ENCODE measurements around the gene CPM. TPM values are rescaled to one million over a fixed set of nuclear protein-coding genes. Genes with fewer than 3 reads are reported as not detected.

CPM gene
- total RNA-seq: 0.29 to 1.3 TPM (median 0.67 TPM) in 3 replicates
- long read RNA-seq, partial matches to known transcripts: 0 of 5 reads
- long read RNA-seq, other reads (novel, unspliced or antisense): 5 of 5 reads

- no peaks in the 10 kb centered on the region for H3K9me3 Mint-ChIP-seq (ENCODE audit: low read depth)
- H3K27ac Mint-ChIP-seq (ENCODE audit: unreplicated experiment): no peak within 1 kb of the TSS
- DNase-seq (ENCODE audit: low spot score): no peak
- H3K4me3 Mint-ChIP-seq (ENCODE audit: unreplicated experiment): peak within 1 kb of the TSS; percentile 66
- TF ChIP-seq, protein P1, sequence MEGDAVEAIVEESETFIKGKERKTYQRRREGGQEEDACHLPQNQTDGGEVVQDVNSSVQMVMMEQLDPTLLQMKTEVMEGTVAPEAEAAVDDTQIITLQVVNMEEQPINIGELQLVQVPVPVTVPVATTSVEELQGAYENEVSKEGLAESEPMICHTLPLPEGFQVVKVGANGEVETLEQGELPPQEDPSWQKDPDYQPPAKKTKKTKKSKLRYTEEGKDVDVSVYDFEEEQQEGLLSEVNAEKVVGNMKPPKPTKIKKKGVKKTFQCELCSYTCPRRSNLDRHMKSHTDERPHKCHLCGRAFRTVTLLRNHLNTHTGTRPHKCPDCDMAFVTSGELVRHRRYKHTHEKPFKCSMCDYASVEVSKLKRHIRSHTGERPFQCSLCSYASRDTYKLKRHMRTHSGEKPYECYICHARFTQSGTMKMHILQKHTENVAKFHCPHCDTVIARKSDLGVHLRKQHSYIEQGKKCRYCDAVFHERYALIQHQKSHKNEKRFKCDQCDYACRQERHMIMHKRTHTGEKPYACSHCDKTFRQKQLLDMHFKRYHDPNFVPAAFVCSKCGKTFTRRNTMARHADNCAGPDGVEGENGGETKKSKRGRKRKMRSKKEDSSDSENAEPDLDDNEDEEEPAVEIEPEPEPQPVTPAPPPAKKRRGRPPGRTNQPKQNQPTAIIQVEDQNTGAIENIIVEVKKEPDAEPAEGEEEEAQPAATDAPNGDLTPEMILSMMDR (IDR thresholded peaks at IDR 0.05): no peak
- peaks cover 7% of the 10 kb centered on the region for H3K4me1 Mint-ChIP-seq (ENCODE audit: low read depth)
- H3K36me3 Mint-ChIP-seq (ENCODE audit: low read depth): peaks cover 2% of the 10 kb centered on the region
- H3K27me3 Mint-ChIP-seq (ENCODE audit: low read depth): peaks cover 33% of the 10 kb centered on the region
Observed at GRCh38 chr12:68932961-68933893, at the start of gene CPM. TSS of gene CPM (minus strand) at chr12:68933171. CDS start at chr12:68932837, 334 bp downstream.

GRCh38 chr12:68981516-68981915 is 48.5 kb upstream of the CPM start:
- no peak for DNase-seq (ENCODE audit: low spot score)
- peaks cover 4% of the 10 kb centered on the region for H3K27me3 Mint-ChIP-seq (ENCODE audit: low read depth)
- H3K4me3 Mint-ChIP-seq (ENCODE audit: unreplicated experiment): no peak overlapping the region
- H3K4me1 Mint-ChIP-seq (ENCODE audit: low read depth): no peaks in the 10 kb centered on the region
- H3K36me3 Mint-ChIP-seq (ENCODE audit: low read depth): peaks cover 2% of the 10 kb centered on the region
- no peak overlapping the region for H3K27ac Mint-ChIP-seq (ENCODE audit: unreplicated experiment)
- H3K9me3 Mint-ChIP-seq (ENCODE audit: low read depth): peaks cover 12% of the 10 kb centered on the region
- TF ChIP-seq, protein P1 (IDR thresholded peaks at IDR 0.05): no peak

DNA sequence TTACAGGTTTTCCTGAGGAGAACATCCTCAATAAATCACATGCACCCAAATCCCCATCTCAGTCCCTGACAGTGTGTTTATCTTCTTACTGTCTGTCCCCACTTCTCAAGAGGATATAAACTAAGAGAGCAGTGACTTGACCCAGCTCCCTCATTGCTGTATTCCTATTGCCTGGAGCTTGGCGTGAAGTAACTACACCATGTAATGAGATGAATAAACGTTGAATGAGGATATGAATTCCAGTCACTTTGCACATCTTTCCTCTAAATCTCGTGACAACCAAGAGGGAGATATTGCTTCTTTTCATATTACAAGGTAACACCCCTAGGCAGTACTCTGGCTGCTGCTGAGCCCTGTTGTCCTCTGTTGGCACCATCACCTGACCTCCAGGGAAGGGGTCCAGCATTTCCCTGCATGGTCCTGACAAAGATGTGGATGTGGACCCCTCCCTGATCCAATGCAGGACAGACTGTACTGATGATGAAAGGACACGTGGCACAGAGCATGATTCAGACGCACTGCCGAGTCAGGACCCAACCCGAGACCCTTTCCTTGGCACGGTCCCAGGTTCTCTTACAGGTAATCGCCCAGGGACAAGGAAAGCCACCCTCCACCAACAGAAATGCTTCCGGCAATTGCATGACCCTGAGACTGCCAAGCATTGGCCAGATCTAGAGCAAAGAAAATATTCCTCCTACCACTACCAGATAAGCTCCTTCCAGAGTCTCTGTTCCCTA is 47.7 kb upstream of the CPM start:
- H3K9me3 Mint-ChIP-seq (ENCODE audit: low read depth): peaks cover 12% of the 10 kb centered on the region
- DNase-seq (ENCODE audit: low spot score): no peak
- H3K27ac Mint-ChIP-seq (ENCODE audit: unreplicated experiment): no peak overlapping the region
- H3K4me1 Mint-ChIP-seq (ENCODE audit: low read depth): no peaks in the 10 kb centered on the region
- H3K4me3 Mint-ChIP-seq (ENCODE audit: unreplicated experiment): no peak overlapping the region
- TF ChIP-seq, protein P1 (IDR thresholded peaks at IDR 0.05): no peak
- peaks cover 4% of the 10 kb centered on the region for H3K27me3 Mint-ChIP-seq (ENCODE audit: low read depth)
- peaks cover 2% of the 10 kb centered on the region for H3K36me3 Mint-ChIP-seq (ENCODE audit: low read depth)

DNA sequence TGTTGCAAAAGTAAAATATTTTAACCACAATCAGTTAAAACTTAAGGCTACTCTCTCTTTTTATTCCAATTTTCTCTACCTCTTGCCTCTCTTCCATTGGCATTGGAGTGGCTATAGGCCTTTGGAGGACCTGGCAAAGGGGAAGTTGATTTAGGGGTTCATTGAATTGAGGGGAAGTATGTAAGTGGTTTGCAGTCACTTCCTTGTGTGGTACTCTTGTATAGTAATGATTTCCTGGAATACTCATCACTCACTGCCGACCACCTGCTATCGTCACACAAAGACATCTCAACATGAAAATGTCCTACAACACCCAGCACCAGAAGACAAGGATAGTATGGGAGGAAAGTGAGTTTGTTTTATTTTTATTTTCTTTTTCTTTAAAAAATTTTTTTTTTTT is 45.7 kb upstream of the CPM start:
- Mint-ChIP-seq H3K36me3 (ENCODE audit: low read depth) (peaks cover 2% of the 10 kb centered on the region), H3K27ac (ENCODE audit: unreplicated experiment) (no peak overlapping the region), H3K9me3 (ENCODE audit: low read depth) (peaks cover 11% of the 10 kb centered on the region), H3K4me3 (ENCODE audit: unreplicated experiment) (no peak overlapping the region), H3K4me1 (ENCODE audit: low read depth) (no peaks in the 10 kb centered on the region), H3K27me3 (ENCODE audit: low read depth) (peaks cover 4% of the 10 kb centered on the region)
- TF ChIP-seq, protein P1 (IDR thresholded peaks at IDR 0.05): no peak
- DNase-seq (ENCODE audit: low spot score): no peak
